GM18873 (cell line): ENCODE data around the gene HNRNPL.
"Not testable (repeated sequence)": the region's sequence is repeated elsewhere in the genome, so short reads cannot be mapped to it uniquely, and the experiment has no call there.

ENCODE experiments used
- ATAC-seq: cut with Tn5 transposase; IDR thresholded peaks from one replicate; pipeline ENCODE4 v1.9.1; 2021; ENCODE audit warnings: mild to moderate bottlenecking, moderate library complexity, moderate number of reproducible peaks; ENCODE audit not compliant: unreplicated experiment, low FRiP score

HNRNPL gene

GRCh38 chr19:38831142-38831605 is 18.6 kb downstream of the HNRNPL start:
- ATAC-seq: peak; percentile 24

GRCh38 chr19:38830039-38830733 is 19.6 kb downstream of the HNRNPL start:
- ATAC-seq: no peak

DNA sequence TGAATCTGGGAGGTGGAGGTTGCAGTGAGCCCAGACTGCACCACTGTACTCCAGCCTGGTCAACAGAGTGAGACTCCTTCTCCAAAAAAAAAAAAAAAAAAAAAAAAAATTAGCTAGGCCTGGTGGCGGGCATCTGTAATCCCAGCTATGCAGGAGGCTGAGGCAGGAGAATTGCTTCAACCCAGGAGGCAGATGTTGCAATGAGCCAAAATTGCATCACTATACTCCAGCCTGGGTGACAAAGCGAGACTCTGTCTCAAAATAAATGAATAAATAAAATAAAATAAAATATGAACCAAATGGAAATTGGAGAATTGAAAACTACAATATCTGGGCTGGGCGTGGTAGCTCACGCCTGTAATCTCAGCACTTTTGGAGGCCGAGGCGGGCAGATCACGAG is 20.6 kb downstream of the HNRNPL start:
- not testable (repeated sequence) for ATAC-seq

DNA sequence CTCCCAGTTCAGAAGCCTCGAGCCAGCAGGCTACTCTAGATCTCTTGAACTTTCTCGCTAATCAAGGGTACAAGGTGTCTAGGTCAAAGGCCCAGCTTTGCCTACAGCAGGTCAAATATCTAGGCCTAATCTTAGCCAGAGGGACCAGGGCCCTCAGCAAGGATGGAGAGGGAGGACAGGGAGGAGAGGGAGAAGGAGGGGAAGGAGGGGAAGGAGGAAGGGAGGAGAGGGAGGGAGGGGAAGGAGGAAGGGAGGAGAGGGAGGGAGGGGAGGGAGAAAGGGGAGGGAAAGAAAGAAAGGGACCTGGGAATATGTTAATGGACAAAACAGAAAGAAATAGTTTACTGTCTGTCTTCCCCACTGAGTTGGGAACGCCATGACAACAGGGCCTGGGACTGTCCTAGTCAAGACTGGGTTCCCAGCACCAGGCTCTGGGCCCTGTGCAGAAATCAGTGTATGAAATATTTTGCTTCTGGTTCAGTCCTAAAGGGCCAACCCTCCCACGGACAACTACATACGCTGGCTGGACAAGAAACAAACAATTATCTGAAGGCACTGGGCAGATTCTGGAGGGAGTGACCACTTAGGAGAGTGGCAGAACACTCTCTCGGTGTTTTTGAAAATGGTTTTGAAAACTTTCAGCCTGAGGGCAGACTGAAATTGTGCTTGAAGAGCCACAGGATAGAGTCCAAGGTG is 22.8 kb downstream of the HNRNPL start:
- no peak for ATAC-seq

DNA sequence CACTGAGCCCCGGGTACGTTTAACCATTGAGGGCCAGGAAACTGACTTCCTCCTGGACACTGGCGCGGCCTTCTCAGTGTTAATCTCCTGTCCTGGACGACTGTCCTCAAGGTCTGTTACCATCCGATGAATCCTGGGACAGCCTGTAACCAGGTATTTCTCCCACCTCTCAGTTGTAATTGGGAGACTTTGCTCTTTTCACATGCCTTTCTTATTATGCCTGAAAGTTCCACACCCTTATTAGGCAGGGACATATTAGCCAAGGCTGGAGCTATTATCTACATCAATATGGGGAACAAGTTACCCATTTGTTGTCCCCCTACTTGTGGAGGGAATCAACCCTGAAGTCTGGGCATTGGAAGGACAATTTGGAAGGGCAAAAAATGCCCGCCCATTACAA is 23.9 kb downstream of the HNRNPL start:
- ATAC-seq: not testable (repeated sequence)

- ATAC-seq: not testable (repeated sequence)
Observed at GRCh38 chr19:38821230-38821825, 28.5 kb downstream of the HNRNPL start.

GRCh38 chr19:38819231-38819920 is 30.4 kb downstream of the HNRNPL start:
- ATAC-seq: no peak

DNA sequence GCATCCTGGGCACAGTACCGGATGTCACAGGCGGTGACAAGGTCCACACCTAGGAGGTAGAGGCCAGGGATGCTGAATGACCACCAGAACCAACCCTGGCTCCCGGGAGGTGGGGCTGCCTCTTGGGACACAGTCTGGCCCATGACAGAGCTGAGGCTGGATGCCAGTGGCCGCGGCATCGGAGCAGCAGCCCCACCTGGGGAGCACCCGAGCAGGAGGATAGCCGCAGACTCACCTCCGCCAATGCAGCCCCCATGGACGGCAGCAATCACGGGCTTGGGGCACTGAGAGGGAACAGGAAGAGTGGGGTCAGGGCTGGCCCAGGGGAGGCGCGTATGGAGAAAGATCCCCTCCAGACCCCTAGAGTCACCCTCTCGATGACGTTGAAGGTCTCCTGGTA is 32.7 kb downstream of the HNRNPL start:
- ATAC-seq: no peak

GRCh38 chr19:38816131-38816750 is 33.5 kb downstream of the HNRNPL start:
- ATAC-seq: no peak

DNA sequence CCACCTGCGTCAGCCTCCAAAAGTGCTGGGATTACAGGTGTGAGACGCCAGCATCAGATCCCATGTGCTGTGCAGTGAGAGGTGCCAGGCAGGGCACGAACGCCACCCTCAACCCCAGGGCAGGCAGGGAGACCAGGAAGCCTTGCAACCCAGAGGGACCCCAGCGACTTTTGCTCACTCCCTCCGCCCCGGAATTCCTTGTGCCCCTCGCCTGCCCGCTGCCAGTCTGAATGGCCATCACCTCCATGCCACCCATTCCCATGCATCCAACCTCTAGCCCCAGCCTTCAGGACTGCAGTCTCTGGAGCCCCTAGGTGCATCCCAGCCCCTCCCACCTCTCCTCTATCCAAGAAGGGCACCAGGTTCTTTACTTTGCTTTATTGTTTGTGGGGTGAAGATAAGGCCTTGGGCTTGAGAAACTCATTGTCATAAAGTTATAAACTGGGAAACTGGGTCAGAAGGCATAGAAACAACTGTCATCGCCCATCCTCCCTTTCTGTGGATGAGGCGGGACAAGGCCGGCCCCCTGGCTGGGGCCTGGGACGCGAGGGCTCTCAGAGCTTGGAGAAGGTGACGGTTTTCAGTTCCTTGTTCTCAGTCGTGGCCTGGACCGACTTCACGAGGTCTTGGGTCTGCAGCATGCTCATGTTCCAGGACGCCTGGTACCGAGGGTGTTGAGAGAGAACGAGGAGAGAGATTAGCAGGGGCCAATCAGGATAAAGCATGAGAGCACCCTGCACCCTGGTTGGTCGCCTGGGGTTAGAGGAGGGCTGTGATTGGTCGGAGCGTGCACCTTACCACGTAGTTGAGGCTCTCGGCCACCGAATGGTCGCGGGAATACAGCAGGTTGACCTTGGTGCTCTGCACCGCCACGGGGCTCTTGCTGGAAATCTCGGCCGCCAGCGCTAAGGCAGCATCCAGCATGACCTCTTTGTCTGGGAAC is 34.5 kb downstream of the HNRNPL start:
- no peak for ATAC-seq

- not testable (repeated sequence) for ATAC-seq
Observed at GRCh38 chr19:38813932-38814331, 35.9 kb downstream of the HNRNPL start.

DNA sequence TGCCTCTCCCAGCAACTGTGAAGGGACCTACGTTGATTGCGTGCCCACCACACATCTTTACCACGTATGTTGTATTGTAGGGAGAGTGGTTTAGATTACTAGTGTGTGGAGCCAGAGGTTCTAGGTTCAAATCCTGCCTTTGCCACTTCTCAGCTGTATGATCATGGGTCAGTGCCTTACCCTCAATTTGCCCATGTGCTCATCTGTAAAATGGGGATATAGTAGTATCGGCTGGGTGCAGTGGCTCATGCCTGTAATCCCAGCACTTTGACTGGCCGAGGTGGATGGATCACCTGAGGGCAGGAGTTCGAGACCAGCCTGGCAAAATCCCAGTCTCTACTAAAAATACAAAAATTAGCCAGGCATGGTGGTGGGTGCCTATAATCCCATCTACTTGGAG is 36.5 kb downstream of the HNRNPL start:
- no peak for ATAC-seq

GRCh38 chr19:38812841-38813320 is 36.9 kb downstream of the HNRNPL start, which contains the start of gene LGALS4:
Gene LGALS4, minus strand, starts transcription at chr19:38812945. Its CDS starts 59 bp downstream, at chr19:38812886.
- ATAC-seq: no peak

- ATAC-seq: no peak
Observed at GRCh38 chr19:38812009-38812840, 37.6 kb downstream of the HNRNPL start.

- no peak for ATAC-seq
Observed at GRCh38 chr19:38809592-38810252, 40.1 kb downstream of the HNRNPL start.

- no peak for ATAC-seq
Observed at GRCh38 chr19:38808741-38809140, 41.0 kb downstream of the HNRNPL start.

DNA sequence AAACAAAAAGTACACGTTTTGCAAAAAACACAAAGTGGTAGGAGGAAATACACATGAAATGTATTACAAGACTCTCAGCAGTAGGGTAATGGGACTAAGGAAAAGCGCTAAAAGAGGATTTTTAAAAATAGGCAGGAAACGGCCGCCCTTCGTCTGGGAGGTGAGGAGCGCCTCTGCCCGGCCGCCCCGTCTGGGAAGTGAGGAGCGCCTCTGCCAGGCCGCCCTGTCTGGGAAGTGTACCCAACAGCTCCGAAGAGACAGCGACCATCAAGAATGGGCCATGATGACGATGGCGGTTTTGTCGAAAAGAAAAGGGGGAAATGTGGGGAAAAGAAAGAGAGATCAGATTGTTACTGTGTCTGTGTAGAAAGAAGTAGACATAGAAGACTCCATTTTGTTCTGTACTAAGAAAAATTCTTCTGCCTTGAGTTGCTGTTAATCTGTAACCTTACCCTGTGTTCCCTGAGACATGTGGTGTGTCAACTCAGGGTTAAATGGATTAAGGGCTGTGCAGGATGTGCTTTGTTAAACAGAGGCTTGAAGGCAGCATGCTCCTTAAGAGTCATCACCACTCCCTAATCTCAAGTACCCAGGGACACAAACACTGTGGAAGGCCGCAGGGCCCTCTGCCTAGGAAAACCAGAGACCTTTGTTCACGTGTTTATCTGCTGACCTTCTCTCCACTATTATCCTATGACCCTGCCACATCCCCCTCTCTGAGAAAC is 42.2 kb downstream of the HNRNPL start:
- ATAC-seq: not testable (repeated sequence)
